Activated T-cell treated with anti-CD3 and anti-CD28 coated beads for 24 hours (primary cell): ENCODE data around the gene OXLD1.
A peak's percentile ranks its signal among the peaks of the same experiment; 100 is the strongest.
"Not testable (repeated sequence)": the region's sequence is repeated elsewhere in the genome, so short reads cannot be mapped to it uniquely, and the experiment has no call there.

Experiments
- DNase-seq: peaks from one replicate; pipeline ENCODE4 v3.0.0-alpha.2; 2020; ENCODE audit warnings: low read depth

Gene OXLD1

GRCh38 chr17:81682565-81683207 is 16.3 kb upstream of the OXLD1 start:
- no peak for DNase-seq

GRCh38 chr17:81681672-81682071 is 15.3 kb upstream of the OXLD1 start:
- DNase-seq = no peak

- no peak for DNase-seq
Measured at GRCh38 chr17:81680150-81680549, 13.7 kb upstream of the OXLD1 start.

GRCh38 chr17:81676906-81677305 is 10.5 kb upstream of the OXLD1 start:
- DNase-seq = no peak

GRCh38 chr17:81675515-81676221 is 9.3 kb upstream of the OXLD1 start:
- not testable (repeated sequence) for DNase-seq

- DNase-seq = no peak
Measured at GRCh38 chr17:81673561-81674258, 7.3 kb upstream of the OXLD1 start.

GRCh38 chr17:81672954-81673353 is 6.5 kb upstream of the OXLD1 start:
- DNase-seq = no peak

- DNase-seq = no peak
Measured at GRCh38 chr17:81672504-81672903, 6.1 kb upstream of the OXLD1 start.

- DNase-seq = no peak
Measured at GRCh38 chr17:81667754-81668153, 1.3 kb upstream of the OXLD1 start.

GRCh38 chr17:81666092-81666341 is 388 bp downstream of the OXLD1 start:
- DNase-seq = no peak

GRCh38 chr17:81665205-81666091 is 957 bp downstream of the OXLD1 start:
- DNase-seq = peak; percentile 58

GRCh38 chr17:81664051-81664470 is 2.3 kb downstream of the OXLD1 start:
- DNase-seq = no peak

- DNase-seq = no peak
Measured at GRCh38 chr17:81662002-81662401, 4.4 kb downstream of the OXLD1 start.

- DNase-seq = no peak
Measured at GRCh38 chr17:81660441-81660840, 6.0 kb downstream of the OXLD1 start.

GRCh38 chr17:81659038-81659437 is 7.4 kb downstream of the OXLD1 start:
- no peak for DNase-seq

- no peak for DNase-seq
Measured at GRCh38 chr17:81656835-81657234, 9.6 kb downstream of the OXLD1 start.

- DNase-seq = no peak
Measured at GRCh38 chr17:81656118-81656743, 10.2 kb downstream of the OXLD1 start, which contains the start of gene PDE6G. Gene PDE6G (minus strand): TSS chr17:81656542. CDS start chr17:81653305, 3,237 bp downstream.

- DNase-seq = no peak
Measured at GRCh38 chr17:81655378-81656117, 10.9 kb downstream of the OXLD1 start.

- DNase-seq = no peak
Measured at GRCh38 chr17:81652906-81653771, 13.3 kb downstream of the OXLD1 start.

- no peak for DNase-seq
Measured at GRCh38 chr17:81651692-81652091, 14.7 kb downstream of the OXLD1 start.
